Stimulated activated CD4-positive, alpha-beta T cell treated with anti-CD3 and anti-CD28 coated beads, Interleukin-2, amount 100 ng/mL, for 24 hours (primary cell): ENCODE data around the gene HNF4A.
"Not testable (repeated sequence)": the region's sequence is repeated elsewhere in the genome, so short reads cannot be mapped to it uniquely, and the experiment has no call there.

Experiments used
- DNase-seq, 2 donors: peaks; one replicate each; pipeline ENCODE4 v3.0.0-alpha.2; 2020

The HNF4A gene

DNA sequence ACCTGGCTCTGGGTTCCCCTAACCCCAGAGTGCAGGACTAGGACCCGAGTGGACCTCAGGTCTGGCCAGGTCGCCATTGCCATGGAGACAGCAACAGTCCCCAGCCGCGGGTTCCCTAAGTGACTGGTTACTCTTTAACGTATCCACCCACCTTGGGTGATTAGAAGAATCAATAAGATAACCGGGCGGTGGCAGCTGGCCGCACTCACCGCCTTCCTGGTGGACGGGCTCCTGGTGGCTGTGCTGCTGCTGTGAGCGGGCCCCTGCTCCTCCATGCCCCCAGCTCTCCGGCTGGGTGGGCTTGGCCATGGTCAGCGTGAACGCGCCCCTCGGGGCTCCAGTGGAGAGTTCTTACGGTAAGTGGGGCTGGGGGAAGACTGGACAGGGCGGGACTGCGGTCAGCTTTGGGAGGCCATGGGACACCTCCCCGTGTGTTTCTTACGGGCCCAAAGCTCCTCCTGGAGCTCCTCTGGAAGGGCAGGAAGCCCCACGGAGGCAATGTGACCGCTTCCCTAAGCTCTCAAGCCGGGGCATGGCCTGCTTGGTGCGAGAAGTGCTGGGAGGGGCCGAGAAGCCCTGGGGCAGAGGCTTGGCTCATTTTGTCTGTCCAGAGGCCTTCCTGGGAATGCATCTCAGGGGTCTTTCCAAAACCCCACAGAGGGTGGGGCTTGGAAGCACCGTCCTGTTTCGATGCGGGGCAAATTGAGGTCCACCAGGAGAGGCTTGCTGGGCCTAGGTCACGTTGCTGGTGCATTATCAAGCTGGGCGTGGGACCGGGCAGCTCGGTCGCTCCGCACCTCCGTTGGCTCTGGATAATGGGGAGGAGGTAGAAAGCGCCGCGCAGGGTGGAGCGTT is at the start of gene HNF4A:
HNF4A (plus strand) TSS at position 202 of the 855 bp plus-strand sequence; CDS start at position 308, 106 bp downstream.
- no peak for DNase-seq

DNA sequence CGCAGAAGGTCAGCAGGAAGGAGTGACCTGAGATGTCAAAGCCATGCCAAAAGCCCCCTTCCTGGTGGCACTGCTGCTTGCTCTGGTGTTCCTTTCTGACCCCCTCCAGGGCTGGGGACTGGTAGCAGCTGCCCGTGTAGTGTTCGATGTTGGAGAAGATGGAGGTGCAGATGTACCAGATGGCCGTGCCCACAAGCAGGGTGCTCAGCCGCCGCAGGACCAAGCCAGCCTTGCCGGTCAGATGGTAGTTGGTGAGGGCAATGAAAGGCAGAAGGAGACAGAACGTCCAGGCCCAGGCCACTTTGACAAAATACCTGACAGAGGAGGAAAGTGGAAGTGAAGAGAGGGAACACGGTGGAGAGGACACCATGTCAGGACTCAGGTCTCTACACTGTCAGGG is 48.6 kb upstream of the HNF4A start:
- no peak for DNase-seq

DNA sequence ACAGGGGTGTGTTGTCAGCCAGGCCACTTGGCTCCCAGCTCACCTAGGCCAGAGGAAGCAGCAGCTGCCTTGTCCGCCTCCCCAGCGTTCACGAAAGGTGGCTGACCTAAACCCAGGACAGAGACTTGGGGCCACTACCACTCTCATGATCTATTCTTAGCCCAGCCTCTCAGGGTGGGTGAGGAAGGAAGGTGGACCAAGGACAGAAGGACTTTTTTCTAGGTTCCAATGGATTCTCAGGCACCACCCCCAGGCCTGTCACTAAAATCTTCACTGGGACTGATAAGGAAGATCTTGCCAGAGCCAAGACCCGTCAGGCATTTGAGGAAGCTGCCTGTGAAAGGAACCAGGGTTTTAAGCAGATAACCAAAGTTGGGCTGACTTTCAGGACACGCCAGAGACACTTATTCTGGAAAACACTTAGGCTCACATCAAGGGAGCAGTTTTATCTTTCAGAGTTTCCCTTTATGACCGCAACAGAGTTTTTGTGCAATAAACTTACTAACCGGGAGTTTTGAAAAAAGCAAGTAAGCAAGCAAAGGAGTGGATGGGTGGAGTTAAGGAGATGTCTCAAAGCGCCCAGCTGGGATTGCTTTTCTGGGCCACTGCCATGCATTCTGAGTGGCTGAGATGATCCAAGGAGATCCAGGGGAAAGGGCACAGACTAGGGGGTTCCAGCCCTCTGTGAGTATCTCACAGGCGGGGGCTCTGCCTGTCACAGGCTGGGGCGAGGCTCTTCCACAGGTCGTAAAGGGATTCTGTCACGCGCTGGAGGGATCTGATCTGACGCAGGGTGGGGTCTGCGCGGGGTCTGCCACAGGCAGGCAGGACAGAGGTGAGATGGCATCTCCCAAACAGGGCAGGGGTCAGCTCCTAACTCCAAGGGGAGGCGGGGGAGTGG is 45.5 kb upstream of the HNF4A start:
- DNase-seq: peak in 1 of 2 donors; percentile 4

DNA sequence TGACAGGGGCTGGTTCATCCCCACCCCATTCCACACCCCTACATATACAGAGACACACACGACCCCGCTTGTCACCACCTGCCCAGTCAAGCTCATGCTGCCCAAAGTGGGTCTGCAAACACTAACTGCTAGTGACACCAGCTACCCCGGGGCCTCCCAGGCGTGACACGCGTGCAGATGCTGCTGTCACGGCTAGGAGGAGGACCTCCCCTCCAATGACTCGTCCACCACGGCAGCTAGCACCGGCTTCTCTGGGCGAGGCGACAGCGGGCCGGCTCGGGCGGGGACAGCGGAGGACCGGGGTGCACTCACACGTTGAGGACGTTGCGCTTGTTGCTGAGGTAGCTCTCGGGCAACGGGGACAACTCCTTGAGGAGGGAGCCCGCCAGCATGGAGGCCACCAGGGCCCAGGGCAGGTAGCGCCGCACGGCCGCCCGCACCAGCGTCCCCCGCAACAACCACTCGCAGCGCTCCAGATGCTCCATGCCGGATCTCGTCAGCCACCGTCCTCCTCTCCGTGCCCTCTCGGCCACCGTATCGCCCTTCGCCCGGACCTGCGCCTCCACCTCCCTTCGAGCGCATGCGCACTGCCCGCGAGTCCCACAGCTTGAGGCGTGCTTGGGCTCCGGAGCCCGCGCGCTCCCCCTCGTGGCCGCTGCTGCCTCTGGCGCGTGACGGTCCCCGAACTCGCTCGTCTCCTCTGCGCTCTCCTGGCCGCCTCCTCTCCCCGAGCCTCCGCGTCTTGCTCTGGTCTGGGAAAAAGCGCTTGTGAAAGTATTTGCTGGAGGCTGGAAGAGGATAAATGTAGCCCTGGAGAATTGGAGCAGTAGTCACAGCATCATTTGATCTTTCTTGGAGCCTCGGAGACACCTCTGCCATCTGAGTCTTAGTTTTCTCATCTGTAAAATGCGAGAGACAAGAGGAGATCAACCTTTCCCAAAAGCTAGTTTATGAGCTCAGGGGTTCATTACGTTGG is 44.5 kb upstream of the HNF4A start, which contains the start of gene FITM2:
FITM2 (minus strand) TSS at position 539 of the 976 bp plus-strand sequence; CDS start at position 485, 54 bp downstream.
- DNase-seq: peak; percentile 99

DNA sequence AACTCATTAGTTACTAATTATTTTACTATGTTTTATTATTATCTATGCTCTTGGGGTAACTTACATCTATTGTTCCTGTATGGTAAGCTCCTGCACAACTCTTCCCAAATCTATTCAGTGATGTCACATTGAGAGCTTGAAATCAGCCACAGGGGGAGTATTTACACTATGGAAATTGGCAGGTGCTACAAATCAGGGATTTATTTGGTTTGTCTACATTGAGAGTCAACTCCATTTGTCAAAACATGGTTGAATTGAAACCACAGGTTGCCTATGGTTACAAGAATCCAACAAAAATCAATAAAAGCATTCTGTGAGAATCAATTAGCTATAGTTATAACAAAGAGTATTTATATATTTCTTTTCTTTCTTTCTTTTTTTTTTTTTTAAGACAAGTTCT is 40.6 kb upstream of the HNF4A start:
- DNase-seq: no peak

DNA sequence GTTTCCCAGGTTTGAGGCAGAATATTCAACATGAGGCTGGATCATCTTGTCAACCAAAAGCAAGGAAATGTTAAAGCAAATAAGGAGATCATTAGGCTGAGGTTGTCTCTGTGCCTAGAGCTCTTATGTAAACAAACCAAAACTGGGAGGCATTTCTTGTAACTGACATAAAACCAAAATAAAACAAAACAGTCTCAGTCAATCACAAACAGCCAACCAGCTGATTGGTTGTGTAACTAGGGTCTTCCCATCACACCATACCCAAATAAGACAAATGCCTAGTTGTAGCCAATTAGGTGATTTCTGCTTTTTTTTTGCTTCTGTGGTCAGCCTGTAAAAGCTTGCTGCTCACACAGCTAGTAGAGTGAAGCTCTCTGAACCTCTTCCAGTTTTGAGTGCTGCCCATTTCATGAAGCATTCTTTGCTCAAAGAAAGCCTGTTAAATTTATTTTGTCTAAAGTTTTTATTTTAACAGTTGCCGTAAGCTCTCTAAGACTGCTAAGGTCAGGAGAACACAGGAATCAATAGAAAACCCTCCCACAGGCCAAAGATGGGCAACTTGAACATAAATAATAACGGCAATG is 35.6 kb upstream of the HNF4A start:
- DNase-seq: no peak

DNA sequence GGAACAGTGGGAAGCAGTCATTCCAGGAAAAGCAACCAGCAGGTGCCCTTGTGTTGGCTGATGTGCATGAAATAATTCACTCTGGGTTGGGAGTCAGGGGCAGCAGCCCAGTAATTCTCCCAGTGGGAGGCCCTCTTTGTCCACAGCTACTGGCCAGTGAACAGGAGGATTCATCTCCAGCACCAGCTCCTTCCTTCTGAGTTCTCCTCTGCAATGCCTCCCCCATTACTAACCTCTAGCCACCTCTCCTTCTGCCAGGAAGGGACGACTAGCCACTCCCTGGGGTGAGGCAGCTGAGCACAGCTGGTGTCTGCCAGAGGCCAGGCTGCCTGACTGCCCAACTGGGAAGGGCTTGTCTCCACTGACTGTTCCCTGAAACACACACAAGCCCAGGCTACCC is 31.2 kb upstream of the HNF4A start:
- DNase-seq: no peak

DNA sequence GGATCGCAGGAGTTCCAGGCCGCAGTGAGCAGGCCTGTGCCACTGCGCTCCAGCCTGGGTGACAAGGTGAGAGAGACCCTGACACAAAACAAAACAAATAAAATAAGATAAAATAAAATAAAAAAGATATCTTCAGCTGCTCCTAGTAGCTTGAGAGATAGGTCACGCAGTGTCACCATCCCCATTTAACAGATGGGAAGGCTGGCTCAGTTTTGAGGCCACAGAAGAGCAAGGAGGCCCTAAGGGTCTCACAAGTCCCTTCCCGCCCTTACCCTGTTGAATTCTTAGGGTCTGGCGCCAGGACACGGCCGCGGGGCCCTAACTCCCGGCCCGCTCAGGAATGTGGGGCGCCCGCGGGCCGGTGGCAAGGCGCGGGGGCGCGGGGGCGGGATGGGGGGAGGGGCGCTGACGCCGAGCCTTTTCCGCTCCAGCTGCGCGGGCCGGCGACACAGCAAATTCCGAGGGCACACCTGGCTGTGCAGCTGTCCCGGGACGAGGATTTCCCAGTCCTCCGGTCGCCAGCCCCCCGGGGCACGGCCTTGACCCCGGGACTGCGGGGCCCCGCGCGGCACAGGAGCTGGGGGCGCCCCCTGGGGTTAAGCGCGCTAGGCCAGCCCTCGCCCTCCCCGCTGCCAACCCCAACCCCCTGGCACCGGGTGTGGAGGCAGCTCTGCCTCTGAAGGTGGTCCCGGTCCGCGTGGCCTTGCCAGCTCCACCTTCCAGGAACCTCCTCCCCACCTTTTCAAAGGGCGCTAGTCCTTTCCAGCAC is 28.9 kb upstream of the HNF4A start:
- DNase-seq: peak; percentile 27 to 38

DNA sequence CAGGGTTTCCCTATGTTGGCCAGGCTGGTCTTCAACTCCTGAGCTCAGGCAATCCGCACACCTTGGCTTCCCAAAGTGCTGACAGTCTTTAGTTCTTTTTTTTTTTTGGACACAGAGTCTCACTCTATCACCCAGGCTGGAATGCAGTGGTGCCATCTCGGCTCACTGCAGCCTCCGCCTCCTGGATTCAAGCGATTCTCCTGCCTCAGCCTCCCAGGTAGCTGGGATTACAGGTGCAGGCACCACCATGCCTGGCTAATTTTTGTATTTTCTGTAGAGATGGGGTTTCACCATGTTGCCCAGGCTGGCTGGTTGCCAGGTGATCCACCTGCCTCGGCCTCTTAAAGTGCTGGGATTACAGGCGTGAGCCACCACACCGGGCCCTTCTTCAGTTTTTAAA is 27.8 kb upstream of the HNF4A start:
- not testable (repeated sequence) for DNase-seq

DNA sequence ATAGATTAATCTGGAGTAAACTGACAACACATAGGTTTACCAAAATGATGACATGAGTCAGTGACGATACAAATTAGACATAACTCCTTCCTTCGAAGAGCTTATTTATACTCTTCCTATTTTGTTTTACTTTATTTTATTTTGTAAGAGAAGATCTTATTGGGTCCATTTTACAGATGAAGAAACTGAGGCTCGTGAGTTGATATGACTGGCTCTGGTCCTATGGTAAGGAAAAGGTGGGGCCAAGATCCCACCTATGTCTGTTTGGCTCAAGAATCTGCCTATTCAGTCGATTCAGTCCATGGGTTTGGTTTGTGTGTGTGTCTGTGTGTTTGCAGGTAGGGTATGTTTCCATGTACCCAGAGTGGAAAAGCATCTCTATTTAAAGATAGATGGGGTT is 27.1 kb upstream of the HNF4A start:
- DNase-seq: no peak

DNA sequence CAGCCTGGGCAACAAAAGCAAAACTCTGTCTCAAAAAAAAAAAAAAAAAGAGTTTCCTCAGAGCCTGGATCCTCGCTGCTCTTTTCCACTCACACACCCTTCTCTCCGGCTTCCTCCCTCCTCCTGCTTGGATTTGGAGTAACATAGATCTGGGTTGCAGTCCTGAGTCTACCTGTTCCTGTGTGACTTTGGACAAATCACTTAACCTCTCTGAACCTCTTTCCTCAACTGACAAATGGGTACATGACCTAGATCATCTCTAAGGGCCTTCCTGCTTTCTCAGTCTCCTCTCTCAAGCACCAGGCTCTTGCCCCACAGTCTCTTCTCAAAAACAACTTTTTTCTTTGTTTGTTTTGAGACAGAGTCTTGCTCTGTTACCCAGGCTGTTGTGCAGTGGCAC is 24.3 kb upstream of the HNF4A start:
- no peak for DNase-seq

DNA sequence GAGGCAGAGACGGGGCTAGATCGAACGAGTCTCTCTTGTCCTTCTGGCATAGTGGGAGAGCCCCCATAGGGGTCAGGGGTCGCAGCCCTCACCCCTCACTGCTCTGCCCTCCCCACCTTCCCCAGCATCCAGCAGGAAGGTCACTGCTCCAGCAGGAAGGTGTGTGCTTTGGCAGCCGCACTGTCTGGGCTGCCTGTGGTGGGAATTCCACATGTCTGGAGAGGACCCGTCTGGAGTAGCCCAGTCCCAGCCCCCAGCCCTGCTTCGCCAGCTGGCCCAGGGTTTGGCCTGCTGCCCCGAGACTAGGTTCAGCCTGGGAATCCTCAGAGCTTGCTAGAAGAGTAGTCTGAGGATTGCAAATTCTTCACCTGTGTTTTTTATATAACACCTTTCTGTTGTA is 21.2 kb upstream of the HNF4A start:
- no peak for DNase-seq

DNA sequence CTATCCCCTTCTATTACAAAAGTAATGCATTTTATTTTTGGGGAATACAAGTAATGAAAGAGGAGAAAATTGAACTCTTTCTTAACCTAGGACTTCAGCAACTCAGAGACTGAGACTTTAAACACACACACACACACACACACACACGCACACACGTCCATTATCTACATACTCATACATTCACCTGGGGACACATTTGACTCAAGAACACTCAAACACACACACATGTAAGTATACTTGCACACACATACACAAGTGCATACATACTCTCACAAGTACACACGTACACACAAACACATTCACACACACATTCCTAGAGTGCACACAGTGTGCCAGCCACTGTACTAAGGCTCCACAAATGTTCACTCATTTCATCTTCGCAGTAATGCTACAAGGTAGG is 20.8 kb upstream of the HNF4A start:
- no peak for DNase-seq

DNA sequence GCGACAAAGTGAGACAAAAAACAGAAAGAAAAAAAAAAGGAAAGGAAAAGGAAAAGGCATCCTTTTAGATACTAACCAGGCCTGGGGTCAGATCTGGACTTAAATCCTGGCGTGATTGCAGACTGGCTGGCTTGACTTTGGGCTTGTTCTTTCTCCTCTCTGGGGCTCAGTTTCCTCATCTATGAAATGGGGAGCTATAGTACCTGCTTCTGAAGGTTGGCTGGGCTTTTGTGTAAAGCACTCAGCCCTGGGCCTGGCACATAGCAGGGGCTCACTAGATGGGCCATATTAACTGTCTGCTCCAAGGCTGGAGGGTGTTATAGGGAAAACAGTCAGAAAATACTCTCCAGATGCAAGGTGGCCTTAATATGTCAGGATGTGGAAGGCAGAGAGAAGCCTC is 19.8 kb upstream of the HNF4A start:
- DNase-seq: no peak

DNA sequence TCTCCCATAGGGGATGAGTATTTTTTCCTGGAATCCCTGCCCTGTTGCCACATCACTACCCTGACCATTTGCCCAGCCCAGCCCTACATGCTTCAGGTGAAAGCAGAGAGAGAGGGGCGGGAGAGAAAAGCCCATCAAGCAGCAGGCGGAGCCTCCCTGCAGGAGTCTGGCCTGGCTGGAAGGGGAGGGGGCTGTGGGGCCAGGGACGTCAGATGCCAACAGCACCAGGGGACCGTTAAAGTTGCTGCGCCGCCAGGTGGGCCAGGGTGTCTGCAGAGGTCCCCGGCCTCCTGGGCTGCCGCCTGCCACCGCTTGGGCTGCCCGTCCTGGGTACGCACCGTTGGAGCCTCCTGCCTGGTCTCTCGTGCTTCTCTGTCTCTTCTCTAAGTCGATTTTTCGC is 19.4 kb upstream of the HNF4A start:
- DNase-seq: no peak

DNA sequence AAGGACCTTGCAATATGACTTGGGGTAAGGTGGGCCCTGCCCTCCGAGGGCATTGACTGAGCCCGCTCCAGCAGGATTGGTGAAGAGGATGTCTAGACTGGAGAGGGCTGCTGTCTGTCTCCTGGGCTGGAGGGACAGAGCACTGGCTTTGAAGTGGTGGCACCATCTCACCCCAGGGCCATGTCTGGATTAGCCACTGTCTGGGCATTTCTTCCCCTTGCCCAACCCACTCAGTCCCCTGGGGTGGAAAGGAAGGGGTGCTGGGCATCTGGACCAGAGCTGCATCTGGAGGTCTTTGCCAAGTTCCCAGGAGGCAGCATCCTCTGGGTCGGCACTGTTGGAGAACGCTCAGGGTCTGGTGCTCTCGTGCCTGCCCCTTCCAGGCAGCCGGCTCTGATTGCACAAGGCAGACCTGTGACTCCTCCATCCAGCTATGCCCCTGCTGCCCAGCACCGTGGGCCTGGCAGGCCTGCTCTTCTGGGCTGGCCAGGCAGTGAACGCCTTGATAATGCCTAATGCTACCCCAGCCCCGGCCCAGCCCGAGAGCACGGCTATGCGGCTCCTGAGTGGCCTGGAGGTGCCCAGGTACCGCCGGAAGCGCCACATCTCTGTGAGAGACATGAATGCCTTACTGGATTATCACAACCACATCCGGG is 18.6 kb upstream of the HNF4A start, which contains the start of gene R3HDML:
R3HDML (plus strand) TSS at position 319 of the 656 bp plus-strand sequence; CDS start at position 434, 115 bp downstream.
- no peak for DNase-seq

DNA sequence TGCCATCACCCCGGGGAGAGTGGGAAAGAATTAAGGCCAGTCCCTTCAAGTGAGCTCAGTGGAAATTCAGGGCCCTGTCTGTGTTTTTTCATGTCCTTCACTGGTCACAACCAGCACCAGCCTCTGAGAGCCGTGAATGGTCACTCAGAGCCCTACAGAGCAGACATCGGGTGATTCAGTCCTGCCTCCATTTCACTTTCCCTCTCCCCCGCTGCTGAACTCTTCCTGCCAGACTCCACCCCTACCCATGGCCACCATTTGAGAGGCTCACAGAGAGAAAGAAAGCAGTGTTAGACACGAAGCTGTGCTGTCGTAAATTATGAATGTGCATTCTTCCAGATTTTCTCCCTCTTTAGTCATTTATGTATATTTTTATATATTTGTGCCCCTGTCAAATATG is 13.3 kb upstream of the HNF4A start:
- DNase-seq: no peak

DNA sequence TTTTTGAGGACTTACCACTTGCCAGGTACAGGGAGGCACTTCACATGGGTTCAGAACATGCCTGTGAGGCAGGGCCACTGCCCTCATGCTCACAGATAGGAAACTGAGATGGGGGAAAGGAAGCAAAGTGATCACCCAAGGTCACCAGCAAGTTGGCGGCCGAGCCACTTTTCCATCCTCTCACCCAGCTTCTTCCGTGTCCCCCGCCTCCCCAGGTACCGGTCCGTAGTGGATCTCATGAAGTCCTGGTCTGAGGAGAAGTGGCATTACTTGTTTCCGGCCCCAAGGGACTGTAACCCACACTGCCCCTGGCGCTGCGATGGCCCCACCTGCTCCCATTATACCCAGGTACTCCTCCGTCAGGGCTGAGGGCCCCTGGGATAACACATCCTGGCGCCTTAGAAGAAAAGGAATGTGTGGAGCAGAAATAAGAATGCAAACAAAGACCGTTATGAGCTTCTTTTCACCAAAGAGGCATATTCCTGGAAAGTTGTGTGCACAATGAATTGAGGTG is 12.3 kb upstream of the HNF4A start:
- no peak for DNase-seq

DNA sequence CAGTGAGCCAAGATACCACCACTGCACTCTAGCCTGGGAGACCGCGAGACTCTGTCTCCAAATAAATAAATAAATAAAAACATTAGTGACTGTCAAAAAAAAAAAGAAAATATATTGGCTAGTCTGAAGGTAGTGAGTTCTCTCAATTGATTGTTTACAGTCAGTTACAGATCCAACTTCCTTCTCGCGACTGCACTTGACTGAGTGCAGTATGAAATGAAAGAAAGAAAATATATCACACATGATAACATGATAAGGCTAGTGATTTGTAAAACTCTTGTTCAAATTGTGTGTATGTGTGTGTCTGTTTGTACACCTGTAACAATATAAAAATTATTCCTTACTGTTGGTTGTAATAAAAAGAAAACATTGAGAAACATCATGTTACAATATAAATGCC is 10.8 kb upstream of the HNF4A start:
- no peak for DNase-seq

DNA sequence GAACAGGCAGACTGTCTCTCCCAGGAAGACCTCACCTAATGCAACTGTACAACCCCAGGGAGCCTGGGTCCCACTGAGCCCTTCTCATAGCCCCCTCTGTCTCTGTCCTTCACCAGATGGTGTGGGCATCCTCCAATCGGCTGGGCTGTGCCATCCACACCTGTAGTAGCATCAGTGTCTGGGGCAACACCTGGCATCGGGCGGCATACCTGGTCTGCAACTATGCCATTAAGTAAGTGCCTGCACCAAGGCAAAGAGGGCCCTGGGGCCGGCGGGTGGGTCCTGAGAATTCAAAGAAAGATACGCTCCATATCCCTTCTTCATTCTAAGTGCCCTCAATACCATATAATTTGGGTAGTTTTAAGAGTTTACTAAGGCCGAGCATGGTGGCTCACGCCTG is 10.4 kb upstream of the HNF4A start:
- no peak for DNase-seq
